ENCODE measurements around the gene HIRA. TPM values are rescaled to one million over a fixed set of nuclear protein-coding genes. Genes with fewer than 3 reads are reported as not detected.

The HIRA gene
- total and polyA plus RNA-seq, 2 of the 8 experiments (the other 6 are each of a cell fraction or from before 2014, with no cell fraction given) = 34.9 to 67.2 TPM

- no peak for TF ChIP-seq TAF7 (optimal IDR thresholded peaks at IDR 0.05; ENCODE audit: borderline replicate concordance, low read depth, low read length)
- no peak for TF ChIP-seq SAP30 (IDR thresholded peaks at IDR 0.05; ENCODE audit: insufficient read depth, insufficient replicate concordance, low read length)
These were observed 78.0 kb downstream of the HIRA start (continued) for GRCh38 chr22:19353363-19354131.
